ENCODE measurements around the gene PER1.

PER1 gene

GRCh38 chr17:8143581-8144400 lies 8.4 kb downstream of the PER1 start:
- Histone ChIP-seq H3K4me1 (ENCODE audit: control insufficient read depth, insufficient read depth, low read length) (peaks cover 38% of the 10 kb centered on the region), H3K27ac (ENCODE audit: low read length) (peak overlapping the region; percentile 41)

GRCh38 chr17:8142887-8143580 lies 9.2 kb downstream of the PER1 start:
- peak overlapping the region; percentile 41 for H3K27ac ChIP-seq (ENCODE audit: low read length)
- no peak overlapping the region for H3K4me3 ChIP-seq (ENCODE audit: low read length in 2 of 2)
- H3K9ac ChIP-seq (ENCODE audit: low read length in 2 of 2), result no peak overlapping the region
- H3K9me3 ChIP-seq (ENCODE audit: control insufficient read depth in 2 of 2, low read length in 2 of 2), result no peaks in the 10 kb centered on the region
- peaks cover 77 to 84% of the 10 kb centered on the region in 2 donors for H3K36me3 ChIP-seq (ENCODE audit: control insufficient read depth in 2 of 2, insufficient read depth in 2 of 2, low read length in 2 of 2)
- peaks cover 38% of the 10 kb centered on the region for H3K4me1 ChIP-seq (ENCODE audit: control insufficient read depth, insufficient read depth, low read length)
- no peaks in the 10 kb centered on the region for H3K27me3 ChIP-seq (ENCODE audit: control insufficient read depth in 1 of 2, insufficient read depth in 2 of 2, low read length in 2 of 2)

More at GRCh38 chr17:8143581-8144400, 8.4 kb downstream of the PER1 start:
- Histone ChIP-seq H3K27me3 (ENCODE audit: control insufficient read depth in 1 of 2, insufficient read depth in 2 of 2, low read length in 2 of 2) (no peaks in the 10 kb centered on the region), H3K9me3 (ENCODE audit: control insufficient read depth in 2 of 2, low read length in 2 of 2) (no peaks in the 10 kb centered on the region), H3K4me3 (ENCODE audit: low read length in 2 of 2) (no peak overlapping the region), H3K9ac (ENCODE audit: low read length in 2 of 2) (no peak overlapping the region), H3K36me3 (ENCODE audit: control insufficient read depth in 2 of 2, insufficient read depth in 2 of 2, low read length in 2 of 2) (peaks cover 85 to 91% of the 10 kb centered on the region in 2 donors)

GRCh38 chr17:8142158-8142886 lies 9.9 kb downstream of the PER1 start:
- Histone ChIP-seq H3K36me3 (ENCODE audit: control insufficient read depth in 2 of 2, insufficient read depth in 2 of 2, low read length in 2 of 2) (peaks cover 70 to 77% of the 10 kb centered on the region in 2 donors), H3K4me3 (ENCODE audit: low read length in 2 of 2) (no peak overlapping the region), H3K27ac (ENCODE audit: low read length) (peak overlapping the region; percentile 37), H3K9ac (ENCODE audit: low read length in 2 of 2) (no peak overlapping the region), H3K4me1 (ENCODE audit: control insufficient read depth, insufficient read depth, low read length) (peaks cover 33% of the 10 kb centered on the region), H3K27me3 (ENCODE audit: control insufficient read depth in 1 of 2, insufficient read depth in 2 of 2, low read length in 2 of 2) (no peaks in the 10 kb centered on the region), H3K9me3 (ENCODE audit: control insufficient read depth in 2 of 2, low read length in 2 of 2) (no peaks in the 10 kb centered on the region)

- peak overlapping the region; percentile 37 for H3K27ac ChIP-seq (ENCODE audit: low read length)
- no peak overlapping the region for H3K9ac ChIP-seq (ENCODE audit: low read length in 2 of 2)
- peaks cover 65 to 71% of the 10 kb centered on the region in 2 donors for H3K36me3 ChIP-seq (ENCODE audit: control insufficient read depth in 2 of 2, insufficient read depth in 2 of 2, low read length in 2 of 2)
- H3K9me3 ChIP-seq (ENCODE audit: control insufficient read depth in 2 of 2, low read length in 2 of 2), result no peaks in the 10 kb centered on the region
- H3K27me3 ChIP-seq (ENCODE audit: control insufficient read depth in 1 of 2, insufficient read depth in 2 of 2, low read length in 2 of 2), result no peaks in the 10 kb centered on the region
- peaks cover 27% of the 10 kb centered on the region for H3K4me1 ChIP-seq (ENCODE audit: control insufficient read depth, insufficient read depth, low read length)
- H3K4me3 ChIP-seq (ENCODE audit: low read length in 2 of 2), result no peak overlapping the region
These were observed 10.5 kb downstream of the PER1 start for GRCh38 chr17:8141741-8142140.

GRCh38 chr17:8141045-8141444 lies 11.2 kb downstream of the PER1 start:
- Histone ChIP-seq H3K4me3 (ENCODE audit: low read length in 2 of 2) (no peak overlapping the region), H3K9me3 (ENCODE audit: control insufficient read depth in 2 of 2, low read length in 2 of 2) (no peaks in the 10 kb centered on the region), H3K27ac (ENCODE audit: low read length) (no peak overlapping the region), H3K4me1 (ENCODE audit: control insufficient read depth, insufficient read depth, low read length) (peaks cover 20% of the 10 kb centered on the region), H3K36me3 (ENCODE audit: control insufficient read depth in 2 of 2, insufficient read depth in 2 of 2, low read length in 2 of 2) (peaks cover 58 to 64% of the 10 kb centered on the region in 2 donors), H3K27me3 (ENCODE audit: control insufficient read depth in 1 of 2, insufficient read depth in 2 of 2, low read length in 2 of 2) (no peaks in the 10 kb centered on the region), H3K9ac (ENCODE audit: low read length in 2 of 2) (no peak overlapping the region)

GRCh38 chr17:8140065-8141029 lies 11.9 kb downstream of the PER1 start:
- Histone ChIP-seq H3K9me3 (ENCODE audit: control insufficient read depth in 2 of 2, low read length in 2 of 2) (no peaks in the 10 kb centered on the region), H3K27ac (ENCODE audit: low read length) (peak overlapping the region; percentile 86), H3K4me1 (ENCODE audit: control insufficient read depth, insufficient read depth, low read length) (peaks cover 16% of the 10 kb centered on the region), H3K36me3 (ENCODE audit: control insufficient read depth in 2 of 2, insufficient read depth in 2 of 2, low read length in 2 of 2) (peaks cover 51 to 57% of the 10 kb centered on the region in 2 donors), H3K4me3 (ENCODE audit: low read length in 2 of 2) (no peak overlapping the region), H3K9ac (ENCODE audit: low read length in 2 of 2) (no peak overlapping the region), H3K27me3 (ENCODE audit: control insufficient read depth in 1 of 2, insufficient read depth in 2 of 2, low read length in 2 of 2) (no peaks in the 10 kb centered on the region)

- peaks cover 16% of the 10 kb centered on the region for H3K4me1 ChIP-seq (ENCODE audit: control insufficient read depth, insufficient read depth, low read length)
- no peaks in the 10 kb centered on the region for H3K27me3 ChIP-seq (ENCODE audit: control insufficient read depth in 1 of 2, insufficient read depth in 2 of 2, low read length in 2 of 2)
- peak overlapping the region; percentile 48 to 63 for H3K4me3 ChIP-seq (ENCODE audit: low read length in 2 of 2)
- peak overlapping the region; percentile 86 for H3K27ac ChIP-seq (ENCODE audit: low read length)
- H3K9me3 ChIP-seq (ENCODE audit: control insufficient read depth in 2 of 2, low read length in 2 of 2), result no peaks in the 10 kb centered on the region
- peaks cover 38 to 43% of the 10 kb centered on the region in 2 donors for H3K36me3 ChIP-seq (ENCODE audit: control insufficient read depth in 2 of 2, insufficient read depth in 2 of 2, low read length in 2 of 2)
- peak overlapping the region; percentile 65 to 71 for H3K9ac ChIP-seq (ENCODE audit: low read length in 2 of 2)
These were observed 13.4 kb downstream of the PER1 start for GRCh38 chr17:8138672-8139371.

GRCh38 chr17:8138374-8138671 lies 13.9 kb downstream of the PER1 start:
- H3K9me3 ChIP-seq (ENCODE audit: control insufficient read depth in 2 of 2, low read length in 2 of 2), result no peaks in the 10 kb centered on the region
- H3K4me1 ChIP-seq (ENCODE audit: control insufficient read depth, insufficient read depth, low read length), result peaks cover 16% of the 10 kb centered on the region
- H3K27me3 ChIP-seq (ENCODE audit: control insufficient read depth in 1 of 2, insufficient read depth in 2 of 2, low read length in 2 of 2), result no peaks in the 10 kb centered on the region
- H3K9ac ChIP-seq (ENCODE audit: low read length in 2 of 2), result peak overlapping the region; percentile 55 to 57
- H3K4me3 ChIP-seq (ENCODE audit: low read length in 2 of 2), result peak overlapping the region; percentile 47 to 63
- H3K27ac ChIP-seq (ENCODE audit: low read length), result peak overlapping the region; percentile 86
- H3K36me3 ChIP-seq (ENCODE audit: control insufficient read depth in 2 of 2, insufficient read depth in 2 of 2, low read length in 2 of 2), result peaks cover 36 to 40% of the 10 kb centered on the region in 2 donors

GRCh38 chr17:8137645-8138373 lies 14.4 kb downstream of the PER1 start:
- H3K4me1 ChIP-seq (ENCODE audit: control insufficient read depth, insufficient read depth, low read length), result peaks cover 16% of the 10 kb centered on the region
- peak overlapping the region; percentile 86 for H3K27ac ChIP-seq (ENCODE audit: low read length)
- H3K9me3 ChIP-seq (ENCODE audit: control insufficient read depth in 2 of 2, low read length in 2 of 2), result no peaks in the 10 kb centered on the region
- no peaks in the 10 kb centered on the region for H3K27me3 ChIP-seq (ENCODE audit: control insufficient read depth in 1 of 2, insufficient read depth in 2 of 2, low read length in 2 of 2)
- H3K4me3 ChIP-seq (ENCODE audit: low read length in 2 of 2), result peak overlapping the region; percentile 47 to 63
- peaks cover 34 to 36% of the 10 kb centered on the region in 2 donors for H3K36me3 ChIP-seq (ENCODE audit: control insufficient read depth in 2 of 2, insufficient read depth in 2 of 2, low read length in 2 of 2)
- peak overlapping the region; percentile 55 to 57 for H3K9ac ChIP-seq (ENCODE audit: low read length in 2 of 2)

Measured in stomach smooth muscle (tissue), 2 donors.